Natural killer cell (primary cell): ENCODE data around the gene EBF3. TPM values are rescaled to one million over a fixed set of nuclear protein-coding genes. Genes with fewer than 3 reads are reported as not detected.

Source experiments
- ATAC-seq, 3 donors: fragments of 150-1000 bp in 2 of 3; fragments of 200-7000 bp in 1 of 3; cut with Tn5 transposase; 1 replicate in 1 of 3; 2 replicates in 2 of 3; pipeline ENCODE4 v1.10.0; 2021; ENCODE audit warnings: mild to moderate bottlenecking in 2 of 3, moderate library complexity in 2 of 3
- DNase-seq, 2 donors: peaks; one replicate each; pipeline versions ENCODE4 v3.0.0 to v3.0.0-alpha.2; 2013 to 2021; ENCODE audit warnings: mixed read lengths in 1 of 2
- H3K27ac ChIP-seq: one replicate; pipeline ENCODE4 v1.5.1; 2013; ENCODE audit warnings: mild to moderate bottlenecking, low read length
- H3K27me3 ChIP-seq: one replicate; pipeline ENCODE4 v1.6.1; 2013; ENCODE audit warnings: low read length; ENCODE audit not compliant: control insufficient read depth, insufficient read depth
- H3K36me3 ChIP-seq: one replicate; pipeline ENCODE4 v1.6.1; 2013; ENCODE audit warnings: low read length; ENCODE audit not compliant: control insufficient read depth, insufficient read depth
- H3K4me1 ChIP-seq: one replicate; pipeline ENCODE4 v1.6.1; 2013; ENCODE audit warnings: low read length; ENCODE audit not compliant: control insufficient read depth, insufficient read depth
- H3K4me3 ChIP-seq: one replicate; pipeline ENCODE4 v1.5.1; 2013; ENCODE audit warnings: low read length
- H3K9me3 ChIP-seq: one replicate; pipeline ENCODE4 v1.6.1; 2013; ENCODE audit warnings: low read length; ENCODE audit not compliant: control insufficient read depth, insufficient read depth
- H3K27ac Mint-ChIP-seq, 2 donors: one replicate each; pipeline ENCODE4 v1.8.0; 2022; ENCODE audit warnings: mild to moderate bottlenecking in 2 of 2, mixed read lengths in 2 of 2, moderate library complexity in 1 of 2
- H3K27me3 Mint-ChIP-seq, 2 donors: one replicate each; pipeline ENCODE4 v1.8.0; 2022; ENCODE audit warnings: low read depth in 2 of 2, mixed read lengths in 2 of 2
- H3K36me3 Mint-ChIP-seq: one replicate; pipeline ENCODE4 v1.8.0; 2022; ENCODE audit warnings: mixed read lengths
- H3K4me1 Mint-ChIP-seq, 2 donors: one replicate each; pipeline ENCODE4 v1.8.0; 2022; ENCODE audit warnings: mixed read lengths in 2 of 2
- H3K4me3 Mint-ChIP-seq: one replicate; pipeline ENCODE4 v1.8.0; 2022; ENCODE audit warnings: mild to moderate bottlenecking, moderate library complexity, mixed read lengths
- H3K9me3 Mint-ChIP-seq, 2 donors: one replicate each; pipeline ENCODE4 v1.8.0; 2022; ENCODE audit warnings: mixed read lengths in 2 of 2
- WGBS: methylation state at CpG from one replicate; pipeline ENCODE4 v1.1.7; 2013; ENCODE audit warnings: missing lambda C conversion rate; ENCODE audit not compliant: insufficient coverage; 5-methylcytosine and 5-hydroxymethylcytosine counted together
- intact Hi-C: fragments of 100-400 bp; cut with micrococcal nuclease; formaldehyde crosslinking; loops from one replicate; pipeline ENCODE4 v1.14.2; 2022
- total RNA-seq, 4 donors: library from RNA; stranded (reverse); fragments of 120-200 nt in 1 of 4; gene quantifications; one replicate each; pipeline versions ENCODE4 v1.2.3 to v1.2.4, GENCODE V29; 2013 to 2022
- TF ChIP-seq, protein P1 (sequence below): fragments of 200-600 bp; IDR thresholded peaks from one replicate; pipeline ENCODE4 v1.8.0; 2022; ENCODE audit warnings: antibody characterized with exemption

Gene EBF3
- total RNA-seq, 3 donors from 2014 or later (not counting 1 experiment from before 2014, with no cell fraction given), result not detected

DNA sequence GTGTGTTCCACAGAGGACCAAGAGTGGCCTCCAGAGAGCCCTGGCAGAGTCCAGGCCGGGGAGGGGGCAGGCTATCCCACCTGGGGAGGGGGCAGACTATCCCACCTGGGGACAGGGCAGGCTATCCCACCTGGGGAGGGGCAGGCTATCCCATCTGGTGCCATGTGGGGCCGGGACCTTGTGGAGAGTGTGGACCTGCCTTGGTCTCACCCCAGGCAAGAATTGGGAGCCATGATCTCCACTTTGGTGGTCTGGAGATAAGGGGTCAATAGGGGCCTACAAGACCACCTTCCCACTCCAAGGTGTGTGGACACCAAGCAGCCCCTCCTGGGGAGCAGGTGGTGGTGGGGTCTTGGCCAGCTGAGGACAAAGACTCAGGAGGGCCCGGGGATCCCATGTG, 138.2 kb downstream of the EBF3 start:
- no peak overlapping the region for H3K27ac Mint-ChIP-seq

DNA sequence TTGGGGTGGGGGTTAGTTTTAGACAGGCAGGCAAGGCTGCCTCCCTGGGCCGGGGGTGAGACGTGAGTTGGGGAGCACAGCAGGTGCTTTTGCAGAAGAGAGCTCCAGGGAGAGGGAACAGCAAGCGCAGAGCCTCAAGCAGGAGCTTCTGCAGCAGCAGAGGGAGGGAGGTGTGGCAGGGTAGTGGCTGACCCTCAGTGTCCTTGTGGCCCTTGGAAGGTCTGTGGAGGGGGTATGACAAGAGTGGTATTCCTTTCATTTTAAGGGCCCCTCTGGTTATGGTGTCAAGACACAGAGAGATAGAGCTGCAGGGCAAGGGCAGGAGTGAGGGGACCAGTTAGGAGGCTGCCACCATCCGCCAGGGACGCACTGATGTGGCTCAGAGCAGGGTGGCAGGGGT, 138.9 kb downstream of the EBF3 start:
- Mint-ChIP-seq H3K4me3 (no peak overlapping the region), H3K27me3 (peaks cover 4 to 8% of the 10 kb centered on the region in 2 donors), H3K27ac (no peak overlapping the region), H3K4me1 (no peaks in the 10 kb centered on the region), H3K36me3 (no peaks in the 10 kb centered on the region), H3K9me3 (no peaks in the 10 kb centered on the region)
- H3K36me3 ChIP-seq, result no peaks in the 10 kb centered on the region
- H3K27ac ChIP-seq, result no peak overlapping the region
- no peaks in the 10 kb centered on the region for H3K27me3 ChIP-seq
- ATAC-seq (no peak), DNase-seq (no peak)
- TF ChIP-seq, protein P1, sequence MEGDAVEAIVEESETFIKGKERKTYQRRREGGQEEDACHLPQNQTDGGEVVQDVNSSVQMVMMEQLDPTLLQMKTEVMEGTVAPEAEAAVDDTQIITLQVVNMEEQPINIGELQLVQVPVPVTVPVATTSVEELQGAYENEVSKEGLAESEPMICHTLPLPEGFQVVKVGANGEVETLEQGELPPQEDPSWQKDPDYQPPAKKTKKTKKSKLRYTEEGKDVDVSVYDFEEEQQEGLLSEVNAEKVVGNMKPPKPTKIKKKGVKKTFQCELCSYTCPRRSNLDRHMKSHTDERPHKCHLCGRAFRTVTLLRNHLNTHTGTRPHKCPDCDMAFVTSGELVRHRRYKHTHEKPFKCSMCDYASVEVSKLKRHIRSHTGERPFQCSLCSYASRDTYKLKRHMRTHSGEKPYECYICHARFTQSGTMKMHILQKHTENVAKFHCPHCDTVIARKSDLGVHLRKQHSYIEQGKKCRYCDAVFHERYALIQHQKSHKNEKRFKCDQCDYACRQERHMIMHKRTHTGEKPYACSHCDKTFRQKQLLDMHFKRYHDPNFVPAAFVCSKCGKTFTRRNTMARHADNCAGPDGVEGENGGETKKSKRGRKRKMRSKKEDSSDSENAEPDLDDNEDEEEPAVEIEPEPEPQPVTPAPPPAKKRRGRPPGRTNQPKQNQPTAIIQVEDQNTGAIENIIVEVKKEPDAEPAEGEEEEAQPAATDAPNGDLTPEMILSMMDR, result no peak
- 94% methylated on average over 5 of the region's 5 CpGs for WGBS
- H3K4me3 ChIP-seq, result no peak overlapping the region
- intact Hi-C loops, result no loop called here
- H3K4me1 ChIP-seq, result no peaks in the 10 kb centered on the region
- no peaks in the 10 kb centered on the region for H3K9me3 ChIP-seq

More for the DNA sequence above, 138.2 kb downstream of the EBF3 start:
- peak in 1 of 3 donors; percentile 39 for ATAC-seq
- no peak for DNase-seq
- Mint-ChIP-seq H3K27me3 (peaks cover 4 to 8% of the 10 kb centered on the region in 2 donors), H3K4me3 (no peak overlapping the region), H3K36me3 (no peaks in the 10 kb centered on the region), H3K9me3 (no peaks in the 10 kb centered on the region), H3K4me1 (no peaks in the 10 kb centered on the region)
- Histone ChIP-seq H3K27me3 (no peaks in the 10 kb centered on the region), H3K27ac (no peak overlapping the region), H3K4me3 (no peak overlapping the region), H3K36me3 (no peaks in the 10 kb centered on the region), H3K9me3 (no peaks in the 10 kb centered on the region), H3K4me1 (no peaks in the 10 kb centered on the region)
- TF ChIP-seq, protein P1, result no peak
- WGBS, result 86% methylated on average over 3 of the region's 3 CpGs
- intact Hi-C loops, result no loop called here

DNA sequence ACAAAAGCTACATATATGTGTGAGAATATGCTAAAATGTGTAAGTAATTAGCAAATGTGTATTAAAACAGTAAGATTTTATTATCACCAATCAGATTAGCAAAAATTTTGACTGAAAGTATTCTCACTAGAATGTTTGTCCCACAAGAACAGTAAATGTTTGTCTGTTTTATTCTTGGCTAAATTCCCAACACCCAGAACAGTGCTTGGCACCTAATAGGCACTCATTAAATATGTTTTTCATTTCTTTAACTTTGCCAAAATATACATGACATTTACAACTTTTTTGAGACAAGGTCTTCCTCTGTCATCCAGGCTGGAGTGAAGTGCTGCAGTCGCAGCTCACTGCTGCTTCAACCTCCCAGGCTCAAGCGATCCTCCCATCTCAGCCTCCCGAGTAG, 143.6 kb downstream of the EBF3 start:
- intact Hi-C loops, result no loop called here

DNA sequence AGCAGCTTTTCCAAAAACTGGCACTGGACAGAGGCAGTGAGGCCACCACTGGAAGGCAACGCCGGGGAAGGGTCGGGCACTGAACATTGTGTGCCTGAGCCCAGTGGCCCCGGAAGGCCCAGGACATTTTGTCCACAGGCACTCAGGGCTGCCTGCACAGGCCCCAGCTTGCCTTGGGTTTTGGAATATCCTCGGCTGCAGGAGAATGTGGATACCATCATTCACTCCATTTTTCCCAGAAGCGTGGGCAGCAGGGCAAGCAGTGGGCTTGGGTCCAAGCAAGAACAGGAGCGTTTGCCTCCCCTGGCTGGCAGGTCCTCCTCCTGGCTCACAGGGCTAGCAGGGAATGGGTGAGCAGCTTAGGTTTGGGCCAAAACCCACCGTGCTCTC, 147.4 kb downstream of the EBF3 start:
- H3K9me3 Mint-ChIP-seq, result no peaks in the 10 kb centered on the region
- H3K27me3 ChIP-seq, result no peaks in the 10 kb centered on the region
- TF ChIP-seq, protein P1, result no peak
- DNase-seq (no peak), ATAC-seq (no peak)
- no peak overlapping the region for H3K4me3 ChIP-seq
- intact Hi-C loops, result no loop called here
- no peaks in the 10 kb centered on the region for H3K4me1 Mint-ChIP-seq
- H3K27ac ChIP-seq, result no peak overlapping the region
- H3K36me3 ChIP-seq, result no peaks in the 10 kb centered on the region
- no peaks in the 10 kb centered on the region for H3K9me3 ChIP-seq
- WGBS, result 88% methylated on average over 8 of the region's 8 CpGs
- H3K27me3 Mint-ChIP-seq, result peaks cover 0 to 24% of the 10 kb centered on the region in 2 donors
- H3K27ac Mint-ChIP-seq, result no peak overlapping the region
- H3K4me1 ChIP-seq, result no peaks in the 10 kb centered on the region
- no peak overlapping the region for H3K4me3 Mint-ChIP-seq
- H3K36me3 Mint-ChIP-seq, result no peaks in the 10 kb centered on the region

More for the DNA sequence above, 143.6 kb downstream of the EBF3 start:
- WGBS, result 90% methylated on average over 3 of the region's 3 CpGs
- H3K27me3 Mint-ChIP-seq, result peaks cover 4 to 24% of the 10 kb centered on the region in 2 donors
- H3K4me3 Mint-ChIP-seq, result no peak overlapping the region
- no peaks in the 10 kb centered on the region for H3K27me3 ChIP-seq
- no peak overlapping the region for H3K4me3 ChIP-seq
- DNase-seq (no peak), ATAC-seq (no peak)
- H3K4me1 ChIP-seq, result no peaks in the 10 kb centered on the region
- no peak overlapping the region for H3K27ac Mint-ChIP-seq
- H3K4me1 Mint-ChIP-seq, result no peaks in the 10 kb centered on the region
- H3K36me3 Mint-ChIP-seq, result no peaks in the 10 kb centered on the region
- H3K9me3 Mint-ChIP-seq, result no peaks in the 10 kb centered on the region
- no peaks in the 10 kb centered on the region for H3K36me3 ChIP-seq
- TF ChIP-seq, protein P1, result no peak
- no peaks in the 10 kb centered on the region for H3K9me3 ChIP-seq
- no peak overlapping the region for H3K27ac ChIP-seq
